ENCODE results near the gene DDX5. TPM values are rescaled to one million over a fixed set of nuclear protein-coding genes. Genes with fewer than 3 reads are reported as not detected.
"Not testable (repeated sequence)": the region's sequence is repeated elsewhere in the genome, so short reads cannot be mapped to it uniquely, and the experiment has no call there.

The DDX5 gene
- total RNA-seq, 1 experiment from 2014 or later: 369 TPM

- peaks cover 19% of the 10 kb centered on the region; the same call in 1 of the 2 replicates for H3K36me3 ChIP-seq (ENCODE audit: insufficient read depth, low read length)
Observed at GRCh38 chr17:64477849-64478248, 28.2 kb downstream of the DDX5 start.

GRCh38 chr17:64472564-64472963 is 33.5 kb downstream of the DDX5 start:
- H3K9me2 ChIP-seq (replicated peaks; ENCODE audit: insufficient read depth, low read length): no peaks in the 10 kb centered on the region

More at GRCh38 chr17:64477849-64478248, 28.2 kb downstream of the DDX5 start:
- Histone ChIP-seq H3K4me1 (ENCODE audit: low read length) (no peaks in the 10 kb centered on the region), H3K79me2 (ENCODE audit: low read length) (no peaks in the 10 kb centered on the region), H3K9me3 (ENCODE audit: low read length) (no peaks in the 10 kb centered on the region), H4K20me1 (ENCODE audit: insufficient read depth, low read depth, low read length) (no peaks in the 10 kb centered on the region), H2AFZ (ENCODE audit: low read length) (no peak overlapping the region), H3K27me3 (ENCODE audit: low read length) (no peaks in the 10 kb centered on the region), H3K27ac (ENCODE audit: low read length) (no peak overlapping the region), H3K9me2 (replicated peaks; ENCODE audit: insufficient read depth, low read length) (no peaks in the 10 kb centered on the region), H3K4me3 (ENCODE audit: low read length) (no peak overlapping the region), H3K4me2 (ENCODE audit: low read depth, low read length, poor library complexity, severe bottlenecking) (no peak overlapping the region), H3K9ac (ENCODE audit: low read length) (no peak overlapping the region)
- no peak for DNase-seq

GRCh38 chr17:64471440-64471839 is 34.6 kb downstream of the DDX5 start:
- Histone ChIP-seq H3K9ac (ENCODE audit: low read length) (no peak overlapping the region), H3K4me2 (ENCODE audit: low read depth, low read length, poor library complexity, severe bottlenecking) (no peak overlapping the region), H4K20me1 (ENCODE audit: insufficient read depth, low read depth, low read length) (no peaks in the 10 kb centered on the region), H3K4me3 (ENCODE audit: low read length) (no peak overlapping the region), H3K4me1 (ENCODE audit: low read length) (no peaks in the 10 kb centered on the region), H3K27ac (ENCODE audit: low read length) (no peak overlapping the region), H3K79me2 (ENCODE audit: low read length) (no peaks in the 10 kb centered on the region), H3K9me3 (ENCODE audit: low read length) (no peaks in the 10 kb centered on the region), H2AFZ (ENCODE audit: low read length) (no peak overlapping the region), H3K9me2 (replicated peaks; ENCODE audit: insufficient read depth, low read length) (no peaks in the 10 kb centered on the region), H3K27me3 (ENCODE audit: low read length) (no peaks in the 10 kb centered on the region), H3K36me3 (ENCODE audit: insufficient read depth, low read length) (peaks cover 20% of the 10 kb centered on the region)
- no peak for DNase-seq

More at GRCh38 chr17:64472564-64472963, 33.5 kb downstream of the DDX5 start:
- H3K27ac ChIP-seq (ENCODE audit: low read length): no peak overlapping the region
- no peak overlapping the region for H3K9ac ChIP-seq (ENCODE audit: low read length)
- peaks cover 20% of the 10 kb centered on the region for H3K36me3 ChIP-seq (ENCODE audit: insufficient read depth, low read length)
- no peak overlapping the region for H2AFZ ChIP-seq (ENCODE audit: low read length)
- no peaks in the 10 kb centered on the region for H3K79me2 ChIP-seq (ENCODE audit: low read length)
- no peaks in the 10 kb centered on the region for H4K20me1 ChIP-seq (ENCODE audit: insufficient read depth, low read depth, low read length)
- DNase-seq: no peak
- H3K9me3 ChIP-seq (ENCODE audit: low read length): no peaks in the 10 kb centered on the region
- H3K27me3 ChIP-seq (ENCODE audit: low read length): no peaks in the 10 kb centered on the region
- H3K4me2 ChIP-seq (ENCODE audit: low read depth, low read length, poor library complexity, severe bottlenecking): no peak overlapping the region
- H3K4me3 ChIP-seq (ENCODE audit: low read length): no peak overlapping the region
- H3K4me1 ChIP-seq (ENCODE audit: low read length): no peaks in the 10 kb centered on the region

GRCh38 chr17:64470625-64471024 is 35.5 kb downstream of the DDX5 start:
- Histone ChIP-seq H3K79me2 (ENCODE audit: low read length) (no peaks in the 10 kb centered on the region), H3K4me1 (ENCODE audit: low read length) (no peaks in the 10 kb centered on the region), H3K27ac (ENCODE audit: low read length) (no peak overlapping the region), H3K9me2 (replicated peaks; ENCODE audit: insufficient read depth, low read length) (no peaks in the 10 kb centered on the region), H3K36me3 (ENCODE audit: insufficient read depth, low read length) (peaks cover 27% of the 10 kb centered on the region), H3K27me3 (ENCODE audit: low read length) (no peaks in the 10 kb centered on the region), H4K20me1 (ENCODE audit: insufficient read depth, low read depth, low read length) (no peaks in the 10 kb centered on the region), H2AFZ (ENCODE audit: low read length) (no peak overlapping the region), H3K4me3 (ENCODE audit: low read length) (no peak overlapping the region), H3K9ac (ENCODE audit: low read length) (no peak overlapping the region), H3K9me3 (ENCODE audit: low read length) (no peaks in the 10 kb centered on the region), H3K4me2 (ENCODE audit: low read depth, low read length, poor library complexity, severe bottlenecking) (no peak overlapping the region)
- no peak for DNase-seq

- not testable (repeated sequence) for DNase-seq; H2AFZ ChIP-seq (ENCODE audit: low read length); H3K4me2 ChIP-seq (ENCODE audit: low read depth, low read length, poor library complexity, severe bottlenecking); H3K27ac ChIP-seq (ENCODE audit: low read length); H3K9ac ChIP-seq (ENCODE audit: low read length); H4K20me1 ChIP-seq (ENCODE audit: insufficient read depth, low read depth, low read length); H3K27me3 ChIP-seq (ENCODE audit: low read length); H3K79me2 ChIP-seq (ENCODE audit: low read length); H3K9me2 ChIP-seq (replicated peaks; ENCODE audit: insufficient read depth, low read length); H3K4me3 ChIP-seq (ENCODE audit: low read length); H3K4me1 ChIP-seq (ENCODE audit: low read length); H3K9me3 ChIP-seq (ENCODE audit: low read length)
- H3K36me3 ChIP-seq (ENCODE audit: insufficient read depth, low read length): peaks cover 37% of the 10 kb centered on the region
Observed at GRCh38 chr17:64466834-64467233, 39.3 kb downstream of the DDX5 start.

- H3K79me2 ChIP-seq (ENCODE audit: low read length): no peaks in the 10 kb centered on the region
- H3K9me3 ChIP-seq (ENCODE audit: low read length): no peaks in the 10 kb centered on the region
- no peaks in the 10 kb centered on the region for H3K9me2 ChIP-seq (replicated peaks; ENCODE audit: insufficient read depth, low read length)
- H3K4me2 ChIP-seq (ENCODE audit: low read depth, low read length, poor library complexity, severe bottlenecking): no peak overlapping the region
- no peaks in the 10 kb centered on the region for H4K20me1 ChIP-seq (ENCODE audit: insufficient read depth, low read depth, low read length)
- no peaks in the 10 kb centered on the region for H3K4me1 ChIP-seq (ENCODE audit: low read length)
- DNase-seq: no peak
- H3K4me3 ChIP-seq (ENCODE audit: low read length): no peak overlapping the region
- no peak overlapping the region for H3K27ac ChIP-seq (ENCODE audit: low read length)
- no peak overlapping the region for H2AFZ ChIP-seq (ENCODE audit: low read length)
- H3K27me3 ChIP-seq (ENCODE audit: low read length): no peaks in the 10 kb centered on the region
- H3K36me3 ChIP-seq (ENCODE audit: insufficient read depth, low read length): peaks cover 34% of the 10 kb centered on the region; the same call in 1 of the 2 replicates
- H3K9ac ChIP-seq (ENCODE audit: low read length): no peak overlapping the region
Observed at GRCh38 chr17:64466019-64466735, 39.9 kb downstream of the DDX5 start.

GRCh38 chr17:64461788-64462187 is 44.3 kb downstream of the DDX5 start:
- peaks cover 10% of the 10 kb centered on the region for H3K4me1 ChIP-seq (ENCODE audit: low read length)
- no peak for DNase-seq
- no peak overlapping the region for H3K27ac ChIP-seq (ENCODE audit: low read length)
- no peak overlapping the region for H3K4me3 ChIP-seq (ENCODE audit: low read length)
- no peaks in the 10 kb centered on the region for H4K20me1 ChIP-seq (ENCODE audit: insufficient read depth, low read depth, low read length)
- H3K9ac ChIP-seq (ENCODE audit: low read length): no peak overlapping the region
- H3K4me2 ChIP-seq (ENCODE audit: low read depth, low read length, poor library complexity, severe bottlenecking): no peak overlapping the region
- H2AFZ ChIP-seq (ENCODE audit: low read length): no peak overlapping the region
- no peaks in the 10 kb centered on the region for H3K9me2 ChIP-seq (replicated peaks; ENCODE audit: insufficient read depth, low read length)
- peaks cover 39% of the 10 kb centered on the region for H3K36me3 ChIP-seq (ENCODE audit: insufficient read depth, low read length)
- H3K27me3 ChIP-seq (ENCODE audit: low read length): no peaks in the 10 kb centered on the region
- H3K79me2 ChIP-seq (ENCODE audit: low read length): peaks cover 8% of the 10 kb centered on the region; the same call in 1 of the 2 replicates
- H3K9me3 ChIP-seq (ENCODE audit: low read length): no peaks in the 10 kb centered on the region

- Histone ChIP-seq H3K36me3 (ENCODE audit: insufficient read depth, low read length) (peaks cover 36% of the 10 kb centered on the region), H3K4me1 (ENCODE audit: low read length) (peaks cover 18% of the 10 kb centered on the region), H3K79me2 (ENCODE audit: low read length) (peaks cover 9% of the 10 kb centered on the region; the same call in 1 of the 2 replicates), H3K9me2 (replicated peaks; ENCODE audit: insufficient read depth, low read length) (no peaks in the 10 kb centered on the region), H3K27me3 (ENCODE audit: low read length) (no peaks in the 10 kb centered on the region), H3K9ac (ENCODE audit: low read length) (no peak overlapping the region), H3K4me2 (ENCODE audit: low read depth, low read length, poor library complexity, severe bottlenecking) (no peak overlapping the region), H3K27ac (ENCODE audit: low read length) (no peak overlapping the region), H4K20me1 (ENCODE audit: insufficient read depth, low read depth, low read length) (no peaks in the 10 kb centered on the region), H3K4me3 (ENCODE audit: low read length) (no peak overlapping the region), H2AFZ (ENCODE audit: low read length) (no peak overlapping the region), H3K9me3 (ENCODE audit: low read length) (no peaks in the 10 kb centered on the region)
- DNase-seq: no peak
Observed at GRCh38 chr17:64460955-64461354, 45.1 kb downstream of the DDX5 start.
